HepG2 (cell line): Measurements from ENCODE around the gene NEAT1. TPM values are rescaled to one million over a fixed set of nuclear protein-coding genes. Genes with fewer than 3 reads are reported as not detected.
A peak's percentile ranks its signal among the peaks of the same experiment; 100 is the strongest.

ENCODE experiments used
- ARID3A ChIP-seq: IDR thresholded peaks from 2 replicates; pipeline ENCODE4 v1.6.1; 2012; ENCODE audit warnings: low read depth, low read length, improper control_type of control experiment
- CBX1 ChIP-seq: IDR thresholded peaks from one replicate; pipeline ENCODE4 v1.6.1; 2016; ENCODE audit warnings: antibody characterized with exemption, low read depth
- ELF4 ChIP-seq: sonication (generic); formaldehyde crosslinking; IDR thresholded peaks from 2 replicates; pipeline ENCODE4 v1.5.0; 2020; ENCODE audit warnings: missing genetic modification reagents, mild to moderate bottlenecking, moderate library complexity, borderline replicate concordance
- GABPA ChIP-seq, 2 experiments: IDR thresholded peaks; 2 replicates each; pipeline ENCODE4 v1.6.1; 2011 to 2016; ENCODE audit warnings: low read depth in 2 of 2, low read length in 1 of 2, missing biosample characterization in 1 of 2, missing genetic modification characterization in 1 of 2
- ZNF10 ChIP-seq: sonication (generic); formaldehyde crosslinking; IDR thresholded peaks from 2 replicates; pipeline ENCODE4 v1.4.0; 2020; ENCODE audit warnings: mild to moderate bottlenecking, low read depth, missing genetic modification reagents, borderline replicate concordance
- ZNF292 ChIP-seq: sonication (generic); formaldehyde crosslinking; IDR thresholded peaks from 2 replicates; pipeline ENCODE4 v1.8.1; 2022; ENCODE audit warnings: mild to moderate bottlenecking, low read depth, missing genetic modification reagents, borderline replicate concordance
- ZNF383 ChIP-seq: sonication (generic); formaldehyde crosslinking; IDR thresholded peaks from 2 replicates; pipeline ENCODE4 v1.4.0; 2020; ENCODE audit warnings: missing genetic modification reagents, mild to moderate bottlenecking, borderline replicate concordance
- ZNF407 ChIP-seq: sonication (generic); formaldehyde crosslinking; IDR thresholded peaks from one replicate; pipeline ENCODE4 v1.5.1; 2020; ENCODE audit warnings: mild to moderate bottlenecking, missing genetic modification reagents; ENCODE audit errors: not compliant biosample characterization
- ZNF496 ChIP-seq: sonication (generic); formaldehyde crosslinking; IDR thresholded peaks from 2 replicates; pipeline ENCODE4 v1.8.1; 2023; ENCODE audit warnings: mild to moderate bottlenecking, moderate library complexity, missing genetic modification reagents; ENCODE audit not compliant: insufficient replicate concordance
- ZNF572 ChIP-seq: sonication (generic); formaldehyde crosslinking; IDR thresholded peaks from 2 replicates; pipeline ENCODE4 v1.5.1; 2020; ENCODE audit warnings: mild to moderate bottlenecking, missing genetic modification reagents
- ZNF598 ChIP-seq: sonication (generic); formaldehyde crosslinking; IDR thresholded peaks from 2 replicates; pipeline ENCODE4 v1.5.1; 2020; ENCODE audit warnings: mild to moderate bottlenecking, missing genetic modification reagents, borderline replicate concordance
- polyA plus RNA-seq, 8 experiments: library from polyadenylated mRNA; depleted of rRNA in 3 of 8; stranded (reverse) in 7 of 8; unstranded in 1 of 8; fragments of >200 nt; fragmentation: Illumina TruSeq in 4 of 8; extraction: Trizol in 4 of 8; gene quantifications; 2 replicates each; pipeline versions ENCODE4 v1.2.1 to v1.2.3, GENCODE V29; 2011 to 2016; ENCODE audit warnings: low read depth in 4 of 8, missing spikeins in 1 of 8, mixed read lengths in 1 of 8; ENCODE audit not compliant: insufficient read depth in 1 of 8
- total RNA-seq, 5 experiments: library from RNA; depleted of rRNA; stranded (reverse); fragments of >200 nt; fragmentation: Illumina TruSeq; extraction: Trizol; gene quantifications; 2 replicates each; pipeline ENCODE4 v1.2.3, GENCODE V29; 2016; ENCODE audit warnings: low read depth in 1 of 5
- TF ChIP-seq, protein P1 (sequence below): sonication (generic); formaldehyde crosslinking; IDR thresholded peaks from 2 replicates; pipeline ENCODE4 v1.4.0; 2020; ENCODE audit warnings: mild to moderate bottlenecking, missing genetic modification reagents
- TF ChIP-seq, protein P2 (sequence below): sonication (generic); formaldehyde crosslinking; IDR thresholded peaks from 2 replicates; pipeline ENCODE4 v1.5.1; 2020; ENCODE audit warnings: missing genetic modification reagents, mild to moderate bottlenecking, borderline replicate concordance

NEAT1 gene
- total and polyA plus RNA-seq, 2 of the 13 experiments (the other 11 are each of a cell fraction or from before 2014, with no cell fraction given) = 20.5 to 41.2 TPM

DNA sequence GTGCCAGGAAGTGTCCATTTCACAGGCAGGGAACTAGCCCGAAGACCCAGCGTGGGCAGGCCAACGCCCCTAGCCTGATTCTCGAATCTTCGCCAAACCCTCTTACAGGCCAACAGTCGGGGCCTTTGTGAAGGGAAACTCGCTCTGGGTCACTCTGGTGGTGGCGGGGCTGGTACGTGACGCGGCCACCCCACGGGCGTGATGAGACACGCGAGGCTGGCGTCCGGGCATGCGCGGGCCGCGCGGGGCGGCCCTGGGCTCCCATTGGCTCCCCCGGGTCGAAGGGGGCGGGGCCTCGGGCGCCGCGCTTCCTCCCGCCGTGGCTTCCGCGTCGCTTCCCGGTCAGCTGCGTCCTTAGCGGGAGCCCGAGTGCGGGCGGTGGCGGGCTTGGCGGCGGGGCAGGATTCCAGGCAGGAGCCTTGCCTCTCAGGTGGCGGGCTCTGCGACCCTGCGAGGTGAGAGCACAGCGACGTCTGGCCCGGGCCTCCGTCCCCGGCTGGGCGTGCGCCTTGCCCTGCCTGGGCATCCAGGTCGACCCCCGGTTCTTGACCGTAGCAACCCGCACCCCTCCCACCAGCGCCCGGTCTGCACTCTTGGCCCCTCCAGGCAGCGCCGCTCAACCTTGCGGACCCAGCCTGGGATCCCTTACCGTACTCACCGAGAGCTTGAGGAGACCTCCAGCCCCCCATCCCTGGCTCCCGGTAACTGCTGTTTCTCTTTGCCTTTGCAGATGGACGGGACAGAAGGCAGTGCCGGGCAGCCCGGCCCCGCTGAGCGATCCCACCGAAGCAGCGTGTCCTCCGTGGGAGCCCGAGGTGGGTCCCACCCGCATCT, 36.1 kb upstream of the NEAT1 start, which contains the start of gene FRMD8 (continued):
- TF ChIP-seq ZNF407 (CRISPR knock-in tag) (peak; percentile 64), ZNF383 (0 out of 2 replicates have a peak, but pooled peaks have one; percentile 71), ELF4 (CRISPR knock-in tag) (no peak; the same call in 1 of the 2 replicates), ZNF292 (CRISPR knock-in tag) (no peak), ZNF496 (no peak), CBX1 (peak; percentile 43), GABPA (IDR thresholded peaks at IDR 0.05; ENCODE audit: low read depth, low read length) (no peak), GABPA (CRISPR knock-in tag; IDR thresholded peaks at IDR 0.05; ENCODE audit: low read depth) (no peak), ZNF10 (CRISPR knock-in tag) (no peak), ZNF598 (CRISPR knock-in tag) (no peak), ZNF572 (CRISPR knock-in tag) (peak; percentile 73; the same call in 1 of the 2 replicates), ARID3A (no peak)
- TF ChIP-seq, protein P1, sequence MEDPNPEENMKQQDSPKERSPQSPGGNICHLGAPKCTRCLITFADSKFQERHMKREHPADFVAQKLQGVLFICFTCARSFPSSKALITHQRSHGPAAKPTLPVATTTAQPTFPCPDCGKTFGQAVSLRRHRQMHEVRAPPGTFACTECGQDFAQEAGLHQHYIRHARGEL (CRISPR knock-in tag) = no peak
- TF ChIP-seq, protein P2, sequence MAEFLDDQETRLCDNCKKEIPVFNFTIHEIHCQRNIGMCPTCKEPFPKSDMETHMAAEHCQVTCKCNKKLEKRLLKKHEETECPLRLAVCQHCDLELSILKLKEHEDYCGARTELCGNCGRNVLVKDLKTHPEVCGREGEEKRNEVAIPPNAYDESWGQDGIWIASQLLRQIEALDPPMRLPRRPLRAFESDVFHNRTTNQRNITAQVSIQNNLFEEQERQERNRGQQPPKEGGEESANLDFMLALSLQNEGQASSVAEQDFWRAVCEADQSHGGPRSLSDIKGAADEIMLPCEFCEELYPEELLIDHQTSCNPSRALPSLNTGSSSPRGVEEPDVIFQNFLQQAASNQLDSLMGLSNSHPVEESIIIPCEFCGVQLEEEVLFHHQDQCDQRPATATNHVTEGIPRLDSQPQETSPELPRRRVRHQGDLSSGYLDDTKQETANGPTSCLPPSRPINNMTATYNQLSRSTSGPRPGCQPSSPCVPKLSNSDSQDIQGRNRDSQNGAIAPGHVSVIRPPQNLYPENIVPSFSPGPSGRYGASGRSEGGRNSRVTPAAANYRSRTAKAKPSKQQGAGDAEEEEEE (CRISPR knock-in tag) = no peak; the same call in 1 of the 2 replicates
